ENCODE data around the gene TECPR1.

The TECPR1 gene

GRCh38 chr7:98256431-98256830 lies 4.4 kb upstream of the TECPR1 start:
- TF ChIP-seq CTCF (IDR thresholded peaks at IDR 0.05; ENCODE audit: low read length) (no peak), EZH2 (optimal IDR thresholded peaks at IDR 0.05; ENCODE audit: low read depth, low read length) (no peak), EZH2phosphoT487 (IDR thresholded peaks at IDR 0.05; ENCODE audit: low read length) (no peak)
- Histone ChIP-seq H3K9me3 (replicated peaks; ENCODE audit: insufficient read depth, low read length) (no peaks in the 10 kb centered on the region), H3F3A (ENCODE audit: insufficient read depth, low read length) (peaks cover 5% of the 10 kb centered on the region), H3K9me2 (replicated peaks; ENCODE audit: insufficient read depth, low read length) (no peaks in the 10 kb centered on the region), H4K20me1 (ENCODE audit: insufficient read depth, low read length) (no peaks in the 10 kb centered on the region), H3K4me2 (ENCODE audit: low read depth, low read length) (no peak overlapping the region), H3K36me3 (replicated peaks; ENCODE audit: insufficient read depth, low read length) (no peaks in the 10 kb centered on the region), H3K4me3 (ENCODE audit: low read length) (no peak overlapping the region), H3K27ac (ENCODE audit: low read length) (no peak overlapping the region), H2AFZ (ENCODE audit: low read length) (no peak overlapping the region), H3K4me1 (ENCODE audit: low read length) (no peaks in the 10 kb centered on the region), H3K27me3 (replicated peaks; ENCODE audit: insufficient read depth, low read length) (no peaks in the 10 kb centered on the region), H3K79me2 (ENCODE audit: low read length) (peaks cover 35% of the 10 kb centered on the region), H3K9ac (ENCODE audit: low read length) (no peak overlapping the region)
- no peak for DNase-seq

- no peak overlapping the region for H3K4me3 ChIP-seq (ENCODE audit: low read length)
- H3K27me3 ChIP-seq (replicated peaks; ENCODE audit: insufficient read depth, low read length) = no peaks in the 10 kb centered on the region
- DNase-seq = no peak
- peaks cover 19% of the 10 kb centered on the region for H3F3A ChIP-seq (ENCODE audit: insufficient read depth, low read length)
- H3K4me2 ChIP-seq (ENCODE audit: low read depth, low read length) = no peak overlapping the region
- no peaks in the 10 kb centered on the region for H3K9me3 ChIP-seq (replicated peaks; ENCODE audit: insufficient read depth, low read length)
- peaks cover 37% of the 10 kb centered on the region for H3K79me2 ChIP-seq (ENCODE audit: low read length)
- H3K36me3 ChIP-seq (replicated peaks; ENCODE audit: insufficient read depth, low read length) = no peaks in the 10 kb centered on the region
- no peaks in the 10 kb centered on the region for H3K9me2 ChIP-seq (replicated peaks; ENCODE audit: insufficient read depth, low read length)
- TF ChIP-seq EZH2 (optimal IDR thresholded peaks at IDR 0.05; ENCODE audit: low read depth, low read length) (no peak), CTCF (IDR thresholded peaks at IDR 0.05; ENCODE audit: low read length) (no peak), EZH2phosphoT487 (IDR thresholded peaks at IDR 0.05; ENCODE audit: low read length) (no peak)
- no peak overlapping the region for H3K9ac ChIP-seq (ENCODE audit: low read length)
- no peak overlapping the region for H3K27ac ChIP-seq (ENCODE audit: low read length)
- H2AFZ ChIP-seq (ENCODE audit: low read length) = no peak overlapping the region
- H3K4me1 ChIP-seq (ENCODE audit: low read length) = peaks cover 8% of the 10 kb centered on the region; the same call in 1 of the 2 replicates
- H4K20me1 ChIP-seq (ENCODE audit: insufficient read depth, low read length) = no peaks in the 10 kb centered on the region
Measured at GRCh38 chr7:98254951-98255610, 3.0 kb upstream of the TECPR1 start.

- peaks cover 8% of the 10 kb centered on the region; the same call in 1 of the 2 replicates for H3K4me1 ChIP-seq (ENCODE audit: low read length)
- no peak overlapping the region for H3K9ac ChIP-seq (ENCODE audit: low read length)
Measured at GRCh38 chr7:98254516-98254915, 2.5 kb upstream of the TECPR1 start.

More at GRCh38 chr7:98254516-98254915, 2.5 kb upstream of the TECPR1 start:
- H3K9me2 ChIP-seq (replicated peaks; ENCODE audit: insufficient read depth, low read length) = no peaks in the 10 kb centered on the region
- H3K27ac ChIP-seq (ENCODE audit: low read length) = no peak overlapping the region
- H2AFZ ChIP-seq (ENCODE audit: low read length) = no peak overlapping the region
- no peaks in the 10 kb centered on the region for H4K20me1 ChIP-seq (ENCODE audit: insufficient read depth, low read length)
- no peak overlapping the region for H3K4me2 ChIP-seq (ENCODE audit: low read depth, low read length)
- H3K9me3 ChIP-seq (replicated peaks; ENCODE audit: insufficient read depth, low read length) = no peaks in the 10 kb centered on the region
- TF ChIP-seq EZH2phosphoT487 (IDR thresholded peaks at IDR 0.05; ENCODE audit: low read length) = no peak
- TF ChIP-seq EZH2 (optimal IDR thresholded peaks at IDR 0.05; ENCODE audit: low read depth, low read length) = no peak
- TF ChIP-seq CTCF (IDR thresholded peaks at IDR 0.05; ENCODE audit: low read length) = no peak
- H3K79me2 ChIP-seq (ENCODE audit: low read length) = peaks cover 42% of the 10 kb centered on the region
- peaks cover 19% of the 10 kb centered on the region for H3F3A ChIP-seq (ENCODE audit: insufficient read depth, low read length)
- no peak for DNase-seq
- H3K27me3 ChIP-seq (replicated peaks; ENCODE audit: insufficient read depth, low read length) = no peaks in the 10 kb centered on the region
- no peak overlapping the region for H3K4me3 ChIP-seq (ENCODE audit: low read length)
- H3K36me3 ChIP-seq (replicated peaks; ENCODE audit: insufficient read depth, low read length) = no peaks in the 10 kb centered on the region
